Sigmoid colon (tissue), 3 donors: ENCODE results near the gene SGPP1.

Experiments used
- POLR2A ChIP-seq, 2 donors: fragments of 450-650 bp; IDR thresholded peaks; one replicate each; pipeline ENCODE4 v1.6.1; 2016; ENCODE audit warnings: antibody characterized with exemption in 2 of 2, mild to moderate bottlenecking in 2 of 2, moderate library complexity in 2 of 2
- TF ChIP-seq, protein P1 (sequence below), 4 experiments: fragments of 450-650 bp in 3 of 4; fragments of 200-600 bp in 1 of 4; IDR thresholded peaks; one replicate each; pipeline ENCODE4 v1.5.1; 2016 to 2019; ENCODE audit warnings: antibody characterized with exemption in 4 of 4, mild to moderate bottlenecking in 3 of 4, moderate library complexity in 2 of 4

GRCh38 chr14:63656194-63656593 lies 71.7 kb downstream of the SGPP1 start:
- TF ChIP-seq POLR2A (IDR thresholded peaks at IDR 0.05): no peak
- TF ChIP-seq, protein P1, sequence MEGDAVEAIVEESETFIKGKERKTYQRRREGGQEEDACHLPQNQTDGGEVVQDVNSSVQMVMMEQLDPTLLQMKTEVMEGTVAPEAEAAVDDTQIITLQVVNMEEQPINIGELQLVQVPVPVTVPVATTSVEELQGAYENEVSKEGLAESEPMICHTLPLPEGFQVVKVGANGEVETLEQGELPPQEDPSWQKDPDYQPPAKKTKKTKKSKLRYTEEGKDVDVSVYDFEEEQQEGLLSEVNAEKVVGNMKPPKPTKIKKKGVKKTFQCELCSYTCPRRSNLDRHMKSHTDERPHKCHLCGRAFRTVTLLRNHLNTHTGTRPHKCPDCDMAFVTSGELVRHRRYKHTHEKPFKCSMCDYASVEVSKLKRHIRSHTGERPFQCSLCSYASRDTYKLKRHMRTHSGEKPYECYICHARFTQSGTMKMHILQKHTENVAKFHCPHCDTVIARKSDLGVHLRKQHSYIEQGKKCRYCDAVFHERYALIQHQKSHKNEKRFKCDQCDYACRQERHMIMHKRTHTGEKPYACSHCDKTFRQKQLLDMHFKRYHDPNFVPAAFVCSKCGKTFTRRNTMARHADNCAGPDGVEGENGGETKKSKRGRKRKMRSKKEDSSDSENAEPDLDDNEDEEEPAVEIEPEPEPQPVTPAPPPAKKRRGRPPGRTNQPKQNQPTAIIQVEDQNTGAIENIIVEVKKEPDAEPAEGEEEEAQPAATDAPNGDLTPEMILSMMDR (IDR thresholded peaks at IDR 0.05): no peak
